GM23248 (cell line): ENCODE results near the gene PHB1. TPM values are rescaled to one million over a fixed set of nuclear protein-coding genes. Genes with fewer than 3 reads are reported as not detected.

Experiments used
- DNase-seq: peaks from one replicate; pipeline ENCODE4 v3.0.0-alpha.2; 2015
- H2AFZ ChIP-seq: fragments of 200-600 bp; sonication (generic); 2 replicates; pipeline ENCODE4 v1.6.1; 2016; ENCODE audit warnings: antibody characterized with exemption
- H3F3A ChIP-seq: fragments of 200-600 bp; sonication (generic); 2 replicates; pipeline ENCODE4 v1.6.1; 2016; ENCODE audit warnings: mild to moderate bottlenecking, antibody characterized with exemption, mixed run types; ENCODE audit not compliant: insufficient read depth
- H3K27ac ChIP-seq: fragments of 200-600 bp; sonication (generic); 2 replicates; pipeline ENCODE4 v1.5.1; 2016; ENCODE audit warnings: mild to moderate bottlenecking
- H3K27me3 ChIP-seq: fragments of 200-600 bp; sonication (generic); replicated peaks from 2 replicates; pipeline ENCODE4 v1.6.1; 2016; ENCODE audit warnings: mild to moderate bottlenecking; ENCODE audit not compliant: insufficient read depth
- H3K36me3 ChIP-seq: fragments of 200-600 bp; sonication (generic); 2 replicates; pipeline ENCODE4 v1.6.1; 2016; ENCODE audit warnings: low read depth, mild to moderate bottlenecking
- H3K4me1 ChIP-seq: fragments of 200-600 bp; sonication (generic); 2 replicates; pipeline ENCODE4 v1.6.1; 2016; ENCODE audit warnings: mild to moderate bottlenecking; ENCODE audit not compliant: insufficient read depth
- H3K4me2 ChIP-seq: fragments of 200-600 bp; sonication (generic); one replicate; pipeline ENCODE4 v1.6.1; 2016; ENCODE audit warnings: mild to moderate bottlenecking; ENCODE audit not compliant: unreplicated experiment
- H3K4me3 ChIP-seq: fragments of 200-600 bp; sonication (generic); 2 replicates; pipeline ENCODE4 v1.5.1; 2016; ENCODE audit warnings: mild to moderate bottlenecking
- H3K79me2 ChIP-seq: fragments of 200-600 bp; sonication (generic); 2 replicates; pipeline ENCODE4 v1.6.1; 2016; ENCODE audit warnings: mild to moderate bottlenecking; ENCODE audit not compliant: insufficient read depth
- H3K9ac ChIP-seq: fragments of 200-600 bp; sonication (generic); 2 replicates; pipeline ENCODE4 v1.6.1; 2016; ENCODE audit warnings: mild to moderate bottlenecking
- H3K9me2 ChIP-seq: fragments of 200-600 bp; sonication (generic); 2 replicates; pipeline ENCODE4 v1.6.1; 2016; ENCODE audit warnings: mixed run types, mild to moderate bottlenecking, moderate library complexity; ENCODE audit not compliant: insufficient read depth
- H3K9me3 ChIP-seq: fragments of 200-600 bp; sonication (generic); one replicate; pipeline ENCODE4 v1.6.1; 2017; ENCODE audit warnings: low read depth
- H4K20me1 ChIP-seq: fragments of 200-600 bp; sonication (generic); 2 replicates; pipeline ENCODE4 v1.6.0; 2016; ENCODE audit not compliant: insufficient read depth
- EZH2 ChIP-seq: fragments of 200-600 bp; sonication (generic); IDR thresholded peaks from 2 replicates; pipeline ENCODE4 v1.6.1; 2018; ENCODE audit warnings: antibody characterized with exemption, mild to moderate bottlenecking; ENCODE audit not compliant: insufficient read depth, poor library complexity, severe bottlenecking
- EZH2phosphoT487 ChIP-seq: fragments of 200-600 bp; sonication (generic); IDR thresholded peaks from 2 replicates; pipeline ENCODE4 v1.6.1; 2018; ENCODE audit warnings: antibody characterized with exemption, moderate library complexity, mild to moderate bottlenecking, low read depth; ENCODE audit not compliant: insufficient read depth
- WGBS, 2 experiments: methylation state at CpG; one replicate each; pipeline ENCODE4 v1.1.6; 2015 to 2017; ENCODE audit warnings: low lambda C conversion rate in 2 of 2, low coverage in 1 of 2; ENCODE audit errors: missing lambda C conversion rate in 2 of 2; 5-methylcytosine and 5-hydroxymethylcytosine counted together
- in situ Hi-C: fragments of 300-500 bp; cut with MboI; formaldehyde crosslinking; loops from 2 replicates; pipeline ENCODE4 v1.15.0; 2020
- polyA plus RNA-seq: library from polyadenylated mRNA; unstranded; fragments of >200 nt; fragmentation: Nextera tagmentation; extraction: Ambion mirVana; gene quantifications from 2 replicates; pipeline ENCODE4 v1.2.1, GENCODE V29; 2016
- small RNA-seq: library from RNA; depleted of rRNA; stranded (forward); fragments of <200 nt; gene quantifications from one replicate; pipeline ENCODE3, GENCODE V24; 2014; ENCODE audit warnings: low read depth, low replicate concordance
- total RNA-seq: library from RNA; depleted of rRNA; stranded (reverse); fragments of >200 nt; shearing (Covaris generic); gene quantifications from 2 replicates; pipeline ENCODE4 v1.2.3, GENCODE V29; 2014; rRNA removed

PHB1 gene
- total and polyA plus RNA-seq, 2 experiments from 2014 or later = 107 to 177 TPM

GRCh38 chr17:49357516-49357915, 57.2 kb downstream of the PHB1 start:
- peaks cover 88% of the 10 kb centered on the region for H3K79me2 ChIP-seq
- no peak for DNase-seq
- H3K4me1 ChIP-seq = peaks cover 33% of the 10 kb centered on the region
- H3K4me2 ChIP-seq = no peak overlapping the region
- H3K9ac ChIP-seq = no peak overlapping the region
- no peaks in the 10 kb centered on the region for H3K9me2 ChIP-seq
- 81 to 85% methylated on average over 3 of the region's 3 CpGs for WGBS, 2 experiments
- H3K27me3 ChIP-seq = no peaks in the 10 kb centered on the region
- TF ChIP-seq EZH2 = no peak
- no peak for TF ChIP-seq EZH2phosphoT487
- no peaks in the 10 kb centered on the region for H3K36me3 ChIP-seq
- in situ Hi-C loops = no loop called here
- H3K4me3 ChIP-seq = no peak overlapping the region
- H3K27ac ChIP-seq = no peak overlapping the region
- no peaks in the 10 kb centered on the region; the same call in 1 of the 2 replicates for H3F3A ChIP-seq
- no peaks in the 10 kb centered on the region for H3K9me3 ChIP-seq
- peaks cover 27% of the 10 kb centered on the region for H4K20me1 ChIP-seq
- no peak overlapping the region for H2AFZ ChIP-seq

DNA sequence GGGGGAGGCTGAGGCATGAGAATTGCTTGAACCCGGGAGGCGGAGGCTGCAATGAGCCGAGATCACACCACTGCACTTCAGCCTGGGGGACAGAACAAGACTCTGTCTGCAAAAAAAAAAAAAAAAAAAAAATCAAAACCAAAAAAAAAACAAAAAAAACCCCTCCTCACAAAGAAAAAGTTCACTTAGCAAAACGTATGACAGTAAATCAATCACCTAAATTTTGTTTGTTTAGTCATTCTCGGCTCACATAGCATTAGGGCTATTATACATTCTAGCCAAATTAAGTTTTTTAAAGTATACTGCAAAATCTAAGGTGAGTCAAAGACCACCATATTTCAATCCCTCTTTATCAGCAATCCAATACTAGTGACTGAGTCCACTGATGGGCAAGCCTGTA, 58.4 kb downstream of the PHB1 start:
- H2AFZ ChIP-seq = no peak overlapping the region
- no peaks in the 10 kb centered on the region for H3K9me3 ChIP-seq
- H3K27me3 ChIP-seq = no peaks in the 10 kb centered on the region
- H3K9ac ChIP-seq = no peak overlapping the region
- H3K4me2 ChIP-seq = no peak overlapping the region
- H3K36me3 ChIP-seq = no peaks in the 10 kb centered on the region
- H3K79me2 ChIP-seq = peaks cover 100% of the 10 kb centered on the region
- no peak for TF ChIP-seq EZH2
- TF ChIP-seq EZH2phosphoT487 = no peak
- no peak for DNase-seq
- WGBS, 2 experiments = 95 to 96% methylated on average over 5 of the region's 5 CpGs
- peaks cover 27% of the 10 kb centered on the region for H4K20me1 ChIP-seq
- H3F3A ChIP-seq = no peaks in the 10 kb centered on the region; the same call in 1 of the 2 replicates
- H3K9me2 ChIP-seq = no peaks in the 10 kb centered on the region
- no peak overlapping the region for H3K27ac ChIP-seq
- H3K4me3 ChIP-seq = no peak overlapping the region
- in situ Hi-C loops = no loop called here
- peaks cover 33% of the 10 kb centered on the region for H3K4me1 ChIP-seq

Small RNA genes within 50 kb of the gene (small RNA-seq; reads per million reads assigned to genes)
- gene RF00019 = not detected

Other genes with a start within 250 kb of the PHB1 start
- gene GNGT2, start 204.3 kb downstream of the PHB1 start, total RNA-seq = not detected in 2 replicates
- gene GNGT2, start 204.3 kb downstream of the PHB1 start, polyA plus RNA-seq = not detected in 2 replicates
- gene ABI3, start 204.2 kb downstream of the PHB1 start, total RNA-seq = not detected in 2 replicates
- gene ABI3, start 204.2 kb downstream of the PHB1 start, polyA plus RNA-seq = 0.37 TPM in 1 of 2 replicates, not detected in the other
- gene PHOSPHO1, start 184.1 kb downstream of the PHB1 start, total RNA-seq = not detected in 2 replicates
- not detected in 2 replicates for gene PHOSPHO1, start 184.1 kb downstream of the PHB1 start, polyA plus RNA-seq
- gene ZNF652, start 52.6 kb downstream of the PHB1 start, total RNA-seq = 17.2 and 18.1 TPM in 2 replicates
- 12.4 and 13.1 TPM in 2 replicates for gene ZNF652, start 52.6 kb downstream of the PHB1 start, polyA plus RNA-seq
- 0.25 and 0.43 TPM in 2 replicates for gene NGFR, start 80.4 kb upstream of the PHB1 start, total RNA-seq
- 0.60 and 0.81 TPM in 2 replicates for gene NGFR, start 80.4 kb upstream of the PHB1 start, polyA plus RNA-seq
- gene NXPH3, start 161.0 kb upstream of the PHB1 start, total RNA-seq = 0.76 and 1.4 TPM in 2 replicates
- 0.30 TPM in 2 replicates for gene NXPH3, start 161.0 kb upstream of the PHB1 start, polyA plus RNA-seq